AG04450 (cell line): ENCODE data around the gene EIF2B5. TPM values are rescaled to one million over a fixed set of nuclear protein-coding genes. Genes with fewer than 3 reads are reported as not detected.

Experiments used
- CTCF ChIA-PET: fragments of 300-600, 350-600 bp; formaldehyde crosslinking; extraction: SDS; loops from one replicate; lab custom pipeline; 2022; ENCODE audit warnings: antibody characterized with exemption, inconsistent platforms; lab: Charles Lee
- POLR2A ChIA-PET: fragments of 350-600 bp; formaldehyde crosslinking; extraction: SDS; loops from one replicate; lab custom pipeline; 2021; ENCODE audit warnings: antibody characterized with exemption, inconsistent platforms; lab: Yijun Ruan, JAX
- DNase-seq: peaks from one replicate; pipeline ENCODE4 v3.0.0-alpha.2; 2011; ENCODE audit warnings: low read depth, low spot score
- H3K27ac ChIP-seq: one replicate; pipeline ENCODE4 v1.5.1; 2012; ENCODE audit warnings: low read depth, low read length, control low read depth
- H3K27me3 ChIP-seq: one replicate; pipeline ENCODE4 v1.6.0; 2012; ENCODE audit warnings: low read length; ENCODE audit not compliant: control insufficient read depth, insufficient read depth
- H3K4me3 ChIP-seq: 2 replicates; pipeline ENCODE4 v1.5.1; 2011; ENCODE audit warnings: mild to moderate bottlenecking, low read depth, low read length, control low read depth
- H3K9me3 ChIP-seq: 2 replicates; pipeline ENCODE4 v1.5.1; 2012; ENCODE audit warnings: low read length; ENCODE audit not compliant: control insufficient read depth, insufficient read depth
- polyA minus RNA-seq: library from RNA; depleted of rRNA, polyadenylated mRNA; stranded (reverse); fragments of >200 nt; gene quantifications from 2 replicates; pipeline ENCODE4 v1.2.3, GENCODE V29; 2011; rRNA and poly(A)+ RNA removed
- polyA plus RNA-seq: library from polyadenylated mRNA; depleted of rRNA; stranded (reverse); fragments of >200 nt; gene quantifications from 2 replicates; pipeline ENCODE4 v1.2.3, GENCODE V29; 2011; rRNA removed
- TF ChIP-seq, protein P1 (sequence below): IDR thresholded peaks from 2 replicates; pipeline ENCODE4 v1.5.1; 2011; ENCODE audit warnings: low read depth, low read length, control low read depth, inconsistent platforms

EIF2B5 gene
- polyA plus RNA-seq (28.8 and 29.8 TPM in 2 replicates), polyA minus RNA-seq (28.6 and 32.8 TPM in 2 replicates)

DNA sequence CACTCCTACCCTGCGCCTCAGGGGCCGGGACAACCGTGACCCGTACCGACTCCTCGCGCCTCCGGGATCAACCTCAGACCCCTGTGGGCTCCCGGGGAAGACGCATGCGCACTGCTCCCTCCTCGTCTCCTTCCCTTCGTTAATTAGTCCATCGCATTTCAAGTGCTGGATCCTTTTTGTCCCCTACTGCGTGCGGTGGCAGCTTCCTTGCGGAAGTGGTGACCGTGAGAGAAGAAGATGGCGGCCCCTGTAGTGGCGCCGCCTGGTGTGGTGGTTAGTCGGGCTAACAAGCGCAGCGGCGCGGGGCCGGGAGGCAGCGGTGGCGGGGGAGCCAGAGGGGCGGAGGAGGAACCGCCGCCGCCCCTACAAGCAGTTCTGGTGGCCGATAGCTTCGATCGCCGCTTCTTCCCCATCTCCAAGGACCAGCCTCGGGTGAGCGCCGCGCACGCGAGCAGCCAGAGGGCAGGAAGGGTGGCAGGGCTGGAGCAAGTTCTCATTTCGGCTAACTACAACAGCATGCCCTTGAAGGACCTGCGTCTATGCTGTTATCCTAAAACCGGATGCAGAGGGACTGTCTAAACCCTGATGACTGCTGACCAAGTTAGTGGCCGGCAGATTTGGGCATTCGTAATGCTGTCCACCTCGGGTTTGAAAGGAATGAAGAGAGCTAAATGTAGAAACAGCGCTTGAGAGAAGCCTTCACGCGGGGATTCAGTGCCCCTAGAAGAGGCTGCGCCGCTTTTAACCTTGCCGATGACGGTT is at the start of gene EIF2B5:
Gene EIF2B5, plus strand, starts transcription at position 210 of the 762 bp plus-strand sequence. Its CDS starts 28 bp downstream, at position 238.
- TF ChIP-seq, protein P1, sequence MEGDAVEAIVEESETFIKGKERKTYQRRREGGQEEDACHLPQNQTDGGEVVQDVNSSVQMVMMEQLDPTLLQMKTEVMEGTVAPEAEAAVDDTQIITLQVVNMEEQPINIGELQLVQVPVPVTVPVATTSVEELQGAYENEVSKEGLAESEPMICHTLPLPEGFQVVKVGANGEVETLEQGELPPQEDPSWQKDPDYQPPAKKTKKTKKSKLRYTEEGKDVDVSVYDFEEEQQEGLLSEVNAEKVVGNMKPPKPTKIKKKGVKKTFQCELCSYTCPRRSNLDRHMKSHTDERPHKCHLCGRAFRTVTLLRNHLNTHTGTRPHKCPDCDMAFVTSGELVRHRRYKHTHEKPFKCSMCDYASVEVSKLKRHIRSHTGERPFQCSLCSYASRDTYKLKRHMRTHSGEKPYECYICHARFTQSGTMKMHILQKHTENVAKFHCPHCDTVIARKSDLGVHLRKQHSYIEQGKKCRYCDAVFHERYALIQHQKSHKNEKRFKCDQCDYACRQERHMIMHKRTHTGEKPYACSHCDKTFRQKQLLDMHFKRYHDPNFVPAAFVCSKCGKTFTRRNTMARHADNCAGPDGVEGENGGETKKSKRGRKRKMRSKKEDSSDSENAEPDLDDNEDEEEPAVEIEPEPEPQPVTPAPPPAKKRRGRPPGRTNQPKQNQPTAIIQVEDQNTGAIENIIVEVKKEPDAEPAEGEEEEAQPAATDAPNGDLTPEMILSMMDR = peak; percentile 46
- POLR2A ChIA-PET = interaction anchor here (0.8 to 1.9 kb wide), 9 partner anchors 9 to 240 kb away, joined by 3 to 22 read pairs (median 5); partner anchors contain the start of gene ABCF3
- DNase-seq = peak; percentile 72

GRCh38 chr3:184085389-184085852 is 49.7 kb upstream of the EIF2B5 start:
- Histone ChIP-seq H3K27ac (no peak overlapping the region), H3K4me3 (no peak overlapping the region), H3K9me3 (peaks cover 7% of the 10 kb centered on the region; the same call in 1 of the 2 replicates), H3K27me3 (no peaks in the 10 kb centered on the region)
- CTCF ChIA-PET = no interaction called here
- TF ChIP-seq, protein P1 = no peak
- POLR2A ChIA-PET = no interaction called here
- no peak for DNase-seq

More for the DNA sequence above, at the start of gene EIF2B5:
- Histone ChIP-seq H3K27ac (peak within 1 kb of the TSS; percentile 57), H3K27me3 (no peaks in the 10 kb centered on the region), H3K9me3 (no peaks in the 10 kb centered on the region), H3K4me3 (peak within 1 kb of the TSS; percentile 98)
- CTCF ChIA-PET = interaction anchor here (0.6 to 1.8 kb wide), 8 partner anchors 9 to 239 kb away, joined by 3 to 12 read pairs (median 4); no protein-coding TSS in a partner anchor

- DNase-seq = no peak
- H3K27ac ChIP-seq = no peak overlapping the region
- H3K9me3 ChIP-seq = peaks cover 5% of the 10 kb centered on the region
- no peak overlapping the region for H3K4me3 ChIP-seq
- CTCF ChIA-PET = no interaction called here
- TF ChIP-seq, protein P1 = no peak
- POLR2A ChIA-PET = no interaction called here
- H3K27me3 ChIP-seq = no peaks in the 10 kb centered on the region
Measured at GRCh38 chr3:184092199-184092598, 43.0 kb upstream of the EIF2B5 start.

DNA sequence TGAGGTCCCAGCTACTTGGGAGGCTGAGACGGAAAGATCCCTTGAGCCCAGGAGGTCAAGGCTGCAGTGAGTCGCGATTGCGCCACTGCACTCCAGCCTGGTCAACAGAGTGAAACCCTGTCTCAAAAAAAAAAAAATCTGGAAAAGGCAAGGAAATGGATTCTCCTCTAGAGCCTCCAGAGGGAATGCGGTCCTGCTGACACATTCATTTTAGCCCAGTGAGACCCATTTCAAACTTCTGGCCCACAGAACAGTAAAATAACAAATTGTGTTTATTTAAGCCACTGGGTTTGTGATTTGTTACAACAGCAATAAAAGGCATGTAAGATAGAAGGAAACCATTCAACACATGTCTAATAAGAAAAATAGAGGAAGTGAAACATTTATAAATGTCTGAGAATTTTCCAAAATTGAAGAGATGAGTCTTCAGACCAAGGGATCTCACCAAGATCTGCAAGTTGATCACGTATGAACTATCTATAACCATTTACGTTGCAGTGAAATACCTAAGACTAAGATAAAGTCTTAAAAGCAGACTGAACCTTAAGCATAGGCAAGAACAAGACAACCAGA is 38.3 kb upstream of the EIF2B5 start, which contains the start of gene HTR3E:
Gene HTR3E, plus strand, starts transcription at position 254 of the 573 bp plus-strand sequence. CDS start 466 bp downstream, outside the sequence.
- Histone ChIP-seq H3K4me3 (no peak within 1 kb of the TSS), H3K27me3 (peaks cover 7% of the 10 kb centered on the region), H3K27ac (no peak within 1 kb of the TSS), H3K9me3 (peaks cover 8% of the 10 kb centered on the region)
- CTCF ChIA-PET = interaction anchor here (0.6 kb wide), 1 partner anchor 201 kb away, joined by 3 read pairs; no protein-coding TSS in a partner anchor
- TF ChIP-seq, protein P1 = no peak
- POLR2A ChIA-PET = interaction anchor here (0.6 kb wide), 1 partner anchor 32 kb away, joined by 4 read pairs; no protein-coding TSS in a partner anchor
- DNase-seq = no peak
